HepG2 (cell line): ENCODE data around the gene BPIFB4. TPM values are rescaled to one million over a fixed set of nuclear protein-coding genes. Genes with fewer than 3 reads are reported as not detected.
"Not testable (repeated sequence)": the region's sequence is repeated elsewhere in the genome, so short reads cannot be mapped to it uniquely, and the experiment has no call there.

Source experiments
- FUBP1 ChIP-seq: sonication (generic); formaldehyde crosslinking; IDR thresholded peaks from 2 replicates; pipeline ENCODE4 v1.5.1; 2020; ENCODE audit warnings: missing genetic modification reagents, mild to moderate bottlenecking, borderline replicate concordance
- KMT2A ChIP-seq: sonication (generic); formaldehyde crosslinking; IDR thresholded peaks from 2 replicates; pipeline ENCODE4 v1.4.0; 2020; ENCODE audit warnings: missing genetic modification reagents
- MYC ChIP-seq: sonication (generic); formaldehyde crosslinking; IDR thresholded peaks from 2 replicates; pipeline ENCODE4 v1.9.0; 2021; ENCODE audit warnings: missing genetic modification reagents, borderline replicate concordance
- NFYC ChIP-seq: IDR thresholded peaks from 2 replicates; pipeline ENCODE4 v1.6.1; 2016; ENCODE audit warnings: missing genetic modification reagents, missing compliant biosample characterization
- PHF5A ChIP-seq: IDR thresholded peaks from one replicate; pipeline ENCODE4 v1.6.1; 2018; ENCODE audit warnings: low read depth, missing genetic modification reagents; ENCODE audit not compliant: unreplicated experiment
- RFXANK ChIP-seq: IDR thresholded peaks from 2 replicates; pipeline ENCODE4 v1.6.1; 2016
- SALL2 ChIP-seq: sonication (generic); formaldehyde crosslinking; IDR thresholded peaks from 2 replicates; pipeline ENCODE4 v1.8.1; 2023; ENCODE audit warnings: mild to moderate bottlenecking, missing genetic modification reagents, inconsistent platforms
- SOX6 ChIP-seq, 2 experiments: fragments of 450-650 bp in 1 of 2; sonication (generic) in 1 of 2; formaldehyde crosslinking in 1 of 2; IDR thresholded peaks; 2 replicates each; pipeline versions ENCODE4 v1.4.0 to v1.6.1; 2017 to 2020; ENCODE audit warnings: antibody characterized with exemption in 1 of 2, mild to moderate bottlenecking in 1 of 2, missing genetic modification reagents in 1 of 2
- ZFX ChIP-seq: sonication (generic); formaldehyde crosslinking; IDR thresholded peaks from 2 replicates; pipeline ENCODE4 v1.4.0; 2020; ENCODE audit warnings: mild to moderate bottlenecking, low read depth, missing genetic modification reagents, moderate library complexity
- ZNF331 ChIP-seq: sonication (generic); formaldehyde crosslinking; IDR thresholded peaks from 2 replicates; pipeline ENCODE4 v1.4.0; 2020; ENCODE audit warnings: missing genetic modification reagents
- ZNF407 ChIP-seq: sonication (generic); formaldehyde crosslinking; IDR thresholded peaks from one replicate; pipeline ENCODE4 v1.5.1; 2020; ENCODE audit warnings: mild to moderate bottlenecking, missing genetic modification reagents; ENCODE audit errors: not compliant biosample characterization
- ZNF580 ChIP-seq: IDR thresholded peaks from 2 replicates; pipeline ENCODE4 v1.6.1; 2016; ENCODE audit warnings: low read depth, borderline replicate concordance
- ZNF713 ChIP-seq: sonication (generic); formaldehyde crosslinking; IDR thresholded peaks from 2 replicates; pipeline ENCODE4 v1.4.0; 2020; ENCODE audit warnings: mild to moderate bottlenecking, missing genetic modification reagents
- polyA plus RNA-seq, 8 experiments: library from polyadenylated mRNA; depleted of rRNA in 3 of 8; stranded (reverse) in 7 of 8; unstranded in 1 of 8; fragments of >200 nt; fragmentation: Illumina TruSeq in 4 of 8; extraction: Trizol in 4 of 8; gene quantifications; 2 replicates each; pipeline versions ENCODE4 v1.2.1 to v1.2.3, GENCODE V29; 2011 to 2016; ENCODE audit warnings: low read depth in 4 of 8, missing spikeins in 1 of 8, mixed read lengths in 1 of 8; ENCODE audit not compliant: insufficient read depth in 1 of 8
- total RNA-seq, 5 experiments: library from RNA; depleted of rRNA; stranded (reverse); fragments of >200 nt; fragmentation: Illumina TruSeq; extraction: Trizol; gene quantifications; 2 replicates each; pipeline ENCODE4 v1.2.3, GENCODE V29; 2016; ENCODE audit warnings: low read depth in 1 of 5
- TF ChIP-seq, protein P1 (sequence below): sonication (generic); formaldehyde crosslinking; IDR thresholded peaks from 2 replicates; pipeline ENCODE4 v1.4.0; 2020; ENCODE audit warnings: missing genetic modification reagents
- TF ChIP-seq, protein P2 (sequence below): IDR thresholded peaks from 2 replicates; pipeline ENCODE4 v1.6.1; 2016

BPIFB4 gene
- total and polyA plus RNA-seq, 2 of the 13 experiments (the other 11 are each of a cell fraction or from before 2014, with no cell fraction given), result 0.09 TPM; not detected in 1

DNA sequence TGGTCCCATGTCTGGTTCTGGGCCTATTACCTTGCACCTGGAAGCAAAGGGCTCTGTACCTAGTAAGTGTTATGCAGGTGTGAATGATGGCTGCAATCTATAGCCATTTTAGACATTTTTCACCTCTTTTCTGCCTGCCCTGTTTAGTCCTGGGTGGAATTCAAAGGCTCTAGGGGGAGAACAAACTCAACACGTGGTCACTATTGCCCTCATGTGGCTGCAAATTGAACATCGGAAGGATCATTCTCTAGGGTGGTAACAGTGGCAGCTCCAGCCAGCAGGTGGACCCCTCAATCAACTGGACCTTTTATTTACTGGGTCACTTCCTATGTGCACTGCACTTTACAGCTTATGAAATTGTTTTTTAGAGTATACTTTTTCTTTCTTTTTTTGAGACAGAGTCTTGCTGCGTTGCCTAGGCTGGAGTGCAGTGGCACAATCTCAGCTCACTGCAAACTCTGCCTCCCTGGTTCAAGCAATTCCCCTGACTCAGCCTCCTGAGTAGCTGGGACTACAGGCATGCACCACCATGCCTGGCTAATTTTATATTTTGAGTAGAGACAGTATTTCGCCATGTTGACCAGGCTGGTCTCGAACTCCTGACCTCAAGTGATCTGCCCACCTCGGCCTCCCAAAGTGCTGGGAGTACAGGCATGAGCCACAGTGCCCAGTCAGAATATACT, 16.6 kb downstream of the BPIFB4 start (continued):
- peak; percentile 44 for TF ChIP-seq ZFX
- TF ChIP-seq, protein P1, sequence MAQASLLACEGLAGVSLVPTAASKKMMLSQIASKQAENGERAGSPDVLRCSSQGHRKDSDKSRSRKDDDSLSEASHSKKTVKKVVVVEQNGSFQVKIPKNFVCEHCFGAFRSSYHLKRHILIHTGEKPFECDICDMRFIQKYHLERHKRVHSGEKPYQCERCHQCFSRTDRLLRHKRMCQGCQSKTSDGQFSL (CRISPR knock-in tag), result 0 out of 2 replicates have a peak, but pooled peaks have one; percentile 52
- TF ChIP-seq SALL2 (CRISPR knock-in tag), result peak; percentile 47; the same call in 1 of the 2 replicates
- TF ChIP-seq SOX6 (IDR thresholded peaks at IDR 0.05), result not testable (repeated sequence)
- TF ChIP-seq SOX6 (CRISPR knock-in tag; IDR thresholded peaks at IDR 0.05), result peak; percentile 37; the same call in 1 of the 2 replicates
- 0 out of 2 replicates have a peak, but pooled peaks have one; percentile 50 for TF ChIP-seq FUBP1
- peak; percentile 60; the same call in 1 of the 2 replicates for TF ChIP-seq KMT2A (CRISPR knock-in tag)
- TF ChIP-seq PHF5A, result peak; percentile 59
- peak; percentile 61 for TF ChIP-seq ZNF407
- peak; percentile 72; the same call in 1 of the 2 replicates for TF ChIP-seq RFXANK
- TF ChIP-seq, protein P2, sequence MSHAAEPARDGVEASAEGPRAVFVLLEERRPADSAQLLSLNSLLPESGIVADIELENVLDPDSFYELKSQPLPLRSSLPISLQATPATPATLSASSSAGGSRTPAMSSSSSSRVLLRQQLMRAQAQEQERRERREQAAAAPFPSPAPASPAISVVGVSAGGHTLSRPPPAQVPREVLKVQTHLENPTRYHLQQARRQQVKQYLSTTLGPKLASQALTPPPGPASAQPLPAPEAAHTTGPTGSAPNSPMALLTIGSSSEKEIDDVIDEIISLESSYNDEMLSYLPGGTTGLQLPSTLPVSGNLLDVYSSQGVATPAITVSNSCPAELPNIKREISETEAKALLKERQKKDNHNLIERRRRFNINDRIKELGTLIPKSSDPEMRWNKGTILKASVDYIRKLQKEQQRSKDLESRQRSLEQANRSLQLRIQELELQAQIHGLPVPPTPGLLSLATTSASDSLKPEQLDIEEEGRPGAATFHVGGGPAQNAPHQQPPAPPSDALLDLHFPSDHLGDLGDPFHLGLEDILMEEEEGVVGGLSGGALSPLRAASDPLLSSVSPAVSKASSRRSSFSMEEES (CRISPR knock-in tag), result peak; percentile 62; the same call in 1 of the 2 replicates
- peak; percentile 87; the same call in 1 of the 2 replicates for TF ChIP-seq ZNF331
- peak; percentile 18; the same call in 1 of the 2 replicates for TF ChIP-seq NFYC (CRISPR knock-in tag)
- peak; percentile 54; the same call in 1 of the 2 replicates for TF ChIP-seq MYC (CRISPR knock-in tag)
- TF ChIP-seq ZNF713 (CRISPR knock-in tag), result peak; percentile 93; the same call in 1 of the 2 replicates
- peak; percentile 75; the same call in 1 of the 2 replicates for TF ChIP-seq ZNF580 (CRISPR knock-in tag)
